SK-N-SH (cell line): ENCODE data around the gene NUP43. TPM values are rescaled to one million over a fixed set of nuclear protein-coding genes. Genes with fewer than 3 reads are reported as not detected.

Source experiments
- CTCF ChIA-PET: fragments of 300-600, 350-600 bp; formaldehyde crosslinking; extraction: SDS; loops from one replicate; lab custom pipeline; 2021; lab: Yijun Ruan, JAX
- POLR2A ChIA-PET: fragments of 350-600 bp; sonication (Branson Sonifier 250); formaldehyde crosslinking; extraction: SDS; loops from one replicate; lab custom pipeline; 2020; ENCODE audit warnings: antibody characterized with exemption, inconsistent platforms; lab: Yijun Ruan, JAX
- DNase-seq: peaks from one replicate; pipeline ENCODE4 v3.0.0; 2012
- H2AFZ ChIP-seq: fragments of 200-600 bp; sonication (generic); 2 replicates; pipeline ENCODE4 v1.8.1; 2016; ENCODE audit warnings: antibody characterized with exemption, mild to moderate bottlenecking, low read depth
- H3F3A ChIP-seq: fragments of 200-600 bp; sonication (generic); replicated peaks from 2 replicates; pipeline ENCODE3; 2016; ENCODE audit warnings: antibody characterized with exemption, mild to moderate bottlenecking; ENCODE audit not compliant: insufficient read depth
- H3K27ac ChIP-seq, 2 experiments: fragments of 200-500 bp in 1 of 2; fragments of 200-600 bp in 1 of 2; sonication (Bioruptor generic) in 1 of 2; sonication (generic), shearing (Covaris generic) in 1 of 2; 2 replicates each; pipeline versions ENCODE4 v1.5.1 to v1.6.1; 2014 to 2016; ENCODE audit warnings: low read depth in 2 of 2, inconsistent platforms in 1 of 2, low read length in 1 of 2, mild to moderate bottlenecking in 1 of 2, mixed read lengths in 1 of 2
- H3K27me3 ChIP-seq: fragments of 200-600 bp; sonication (generic), shearing (Covaris generic); 2 replicates; pipeline ENCODE4 v1.6.1; 2016; ENCODE audit warnings: mixed run types; ENCODE audit not compliant: insufficient read depth
- H3K36me3 ChIP-seq, 2 experiments: fragments of 200-500 bp in 1 of 2; fragments of 200-600 bp in 1 of 2; sonication (Bioruptor generic) in 1 of 2; sonication (generic) in 1 of 2; replicated peaks in 1 of 2; 2 replicates each; pipeline versions ENCODE3 to v1.5.1; 2014 to 2016; ENCODE audit warnings: low read length in 1 of 2, mild to moderate bottlenecking in 1 of 2; ENCODE audit not compliant: insufficient read depth in 2 of 2, control insufficient read depth in 1 of 2
- H3K4me1 ChIP-seq, 2 experiments: fragments of 200-500 bp in 1 of 2; fragments of 200-600 bp in 1 of 2; sonication (Bioruptor generic) in 1 of 2; sonication (generic), shearing (Covaris generic) in 1 of 2; 2 replicates each; pipeline versions ENCODE4 v1.5.1 to v1.6.1; 2014 to 2016; ENCODE audit warnings: low read depth in 1 of 2, low read length in 1 of 2, mixed run types in 1 of 2; ENCODE audit not compliant: insufficient read depth in 2 of 2, control insufficient read depth in 1 of 2
- H3K4me2 ChIP-seq: fragments of 200-600 bp; sonication (generic), shearing (Covaris generic); 2 replicates; pipeline ENCODE4 v1.6.1; 2017; ENCODE audit warnings: mixed run types
- H3K4me3 ChIP-seq, 2 experiments: fragments of 200-500 bp in 1 of 2; fragments of 200-600 bp in 1 of 2; sonication (Bioruptor generic) in 1 of 2; sonication (generic), shearing (Covaris generic) in 1 of 2; 2 replicates each; pipeline versions ENCODE4 v1.5.1 to v1.8.1; 2014 to 2016; ENCODE audit warnings: low read depth in 2 of 2, inconsistent platforms in 1 of 2, low read length in 1 of 2, mild to moderate bottlenecking in 1 of 2, mixed read lengths in 1 of 2, moderate library complexity in 1 of 2
- H3K79me2 ChIP-seq: fragments of 200-600 bp; sonication (generic); 2 replicates; pipeline ENCODE4 v1.8.1; 2017; ENCODE audit warnings: mild to moderate bottlenecking; ENCODE audit not compliant: insufficient read depth
- H3K9ac ChIP-seq: fragments of 200-600 bp; sonication (generic); 2 replicates; pipeline ENCODE4 v1.6.1; 2017; ENCODE audit warnings: mixed run types
- H3K9me2 ChIP-seq: fragments of 200-600 bp; sonication (generic); 2 replicates; pipeline ENCODE4 v1.6.1; 2017; ENCODE audit warnings: mixed run types
- H3K9me3 ChIP-seq: fragments of 200-600 bp; sonication (generic); 2 replicates; pipeline ENCODE4 v1.6.1; 2017; ENCODE audit warnings: mixed run types, mild to moderate bottlenecking, moderate library complexity
- H4K20me1 ChIP-seq: fragments of 200-600 bp; sonication (generic); 2 replicates; pipeline ENCODE4 v1.6.1; 2017; ENCODE audit warnings: mild to moderate bottlenecking, mixed run types; ENCODE audit not compliant: insufficient read depth
- FOXJ3 ChIP-seq: sonication (generic); formaldehyde crosslinking; IDR thresholded peaks from 2 replicates; pipeline ENCODE4 v1.5.1; 2020; ENCODE audit warnings: mild to moderate bottlenecking, missing genetic modification reagents
- GABPA ChIP-seq: IDR thresholded peaks from 2 replicates; pipeline ENCODE4 v1.4.0; 2012; ENCODE audit warnings: low read depth, mild to moderate bottlenecking
- MAX ChIP-seq: IDR thresholded peaks from 2 replicates; pipeline ENCODE4 v1.4.0; 2012; ENCODE audit warnings: low read depth
- MXI1 ChIP-seq: IDR thresholded peaks from 2 replicates; pipeline ENCODE4 v1.6.1; 2012; ENCODE audit warnings: mild to moderate bottlenecking, low read depth, low read length, improper control_type of control experiment
- PBX3 ChIP-seq: IDR thresholded peaks from 2 replicates; pipeline ENCODE4; 2012
- POLR2AphosphoS5 ChIP-seq: IDR thresholded peaks from 2 replicates; pipeline ENCODE4 v1.6.1; 2012; ENCODE audit warnings: low read depth, low read length
- RCOR1 ChIP-seq: fragments of 150-350 bp; IDR thresholded peaks from 2 replicates; pipeline ENCODE4 v1.6.1; 2017; ENCODE audit warnings: antibody characterized with exemption, low read length
- SMC3 ChIP-seq: IDR thresholded peaks from 2 replicates; pipeline ENCODE4 v1.6.1; 2012; ENCODE audit warnings: low read depth, low read length, improper control_type of control experiment
- TCF12 ChIP-seq: IDR thresholded peaks from 2 replicates; pipeline ENCODE4 v1.4.0; 2012
- TEAD4 ChIP-seq: IDR thresholded peaks from 2 replicates; pipeline ENCODE4 v1.4.0; 2012; ENCODE audit warnings: mild to moderate bottlenecking, borderline replicate concordance; ENCODE audit not compliant: insufficient read depth
- WGBS: methylation state at CpG from one replicate; pipeline ENCODE4 v1.1.6; 2017; ENCODE audit warnings: low lambda C conversion rate; 5-methylcytosine and 5-hydroxymethylcytosine counted together
- polyA plus RNA-seq, 3 experiments: library from polyadenylated mRNA; depleted of rRNA; stranded (reverse); fragments of >200 nt; gene quantifications; 2 replicates each; pipeline ENCODE4 v1.2.3, GENCODE V29; 2012

Gene NUP43
- polyA plus RNA-seq, 1 of the 3 experiments (the other 2 are of a cell fraction) = 10.1 TPM

GRCh38 chr6:149698175-149698574, 48.2 kb downstream of the NUP43 start:
- Histone ChIP-seq H3K9me2 (no peaks in the 10 kb centered on the region), H3K9me3 (no peaks in the 10 kb centered on the region), H3K27me3 (no peaks in the 10 kb centered on the region), H3K4me3 (no peak overlapping the region), H3K27ac (no peak overlapping the region), H2AFZ (no peak overlapping the region), H3K9ac (no peak overlapping the region), H4K20me1 (peaks cover 21% of the 10 kb centered on the region), H3F3A (peaks cover 4% of the 10 kb centered on the region), H3K36me3 (peaks cover 15 to 41% of the 10 kb centered on the region in 2 experiments), H3K4me1 (no peaks in the 10 kb centered on the region), H3K4me2 (no peak overlapping the region), H3K79me2 (peaks cover 100% of the 10 kb centered on the region)
- 100% methylated on average over 2 of the region's 2 CpGs for WGBS
- ChIA-PET CTCF (no interaction called here), POLR2A (no interaction called here)
- no peak for DNase-seq
- no peak for TF ChIP-seq GABPA
- TF ChIP-seq MXI1 = no peak

- DNase-seq = no peak
- CTCF ChIA-PET = no interaction called here
- Histone ChIP-seq H4K20me1 (peaks cover 18% of the 10 kb centered on the region), H3K4me2 (no peak overlapping the region), H3K36me3 (peaks cover 15 to 49% of the 10 kb centered on the region in 2 experiments), H3K9ac (no peak overlapping the region), H3K4me3 (no peak overlapping the region), H3K79me2 (peaks cover 97% of the 10 kb centered on the region), H3F3A (peaks cover under 1% of the 10 kb centered on the region), H3K9me3 (no peaks in the 10 kb centered on the region), H3K27ac (no peak overlapping the region), H2AFZ (no peak overlapping the region), H3K4me1 (no peaks in the 10 kb centered on the region), H3K9me2 (no peaks in the 10 kb centered on the region), H3K27me3 (no peaks in the 10 kb centered on the region)
- TF ChIP-seq RCOR1 = no peak
- no peak for TF ChIP-seq TEAD4
- peak; percentile 4; the same call in 1 of the 2 replicates for TF ChIP-seq PBX3
- no peak for TF ChIP-seq POLR2AphosphoS5
- TF ChIP-seq FOXJ3 (CRISPR knock-in tag) = no peak
- 67% methylated on average over 1 of the region's 1 CpG for WGBS
- POLR2A ChIA-PET = no interaction called here
Measured at GRCh38 chr6:149696901-149697300, 49.4 kb downstream of the NUP43 start.

GRCh38 chr6:149694921-149695320, 51.4 kb downstream of the NUP43 start:
- H3K36me3 ChIP-seq = peaks cover 9 to 39% of the 10 kb centered on the region in 2 experiments
- 76% methylated on average over 2 of the region's 2 CpGs for WGBS
- no peak for DNase-seq
- ChIA-PET CTCF (no interaction called here), POLR2A (no interaction called here)
- H4K20me1 ChIP-seq = peaks cover 18% of the 10 kb centered on the region
- H3K4me3 ChIP-seq = no peak overlapping the region
- H3K9me3 ChIP-seq = no peaks in the 10 kb centered on the region
- H3K4me1 ChIP-seq = no peaks in the 10 kb centered on the region
- H3K4me2 ChIP-seq = no peak overlapping the region
- peaks cover 85% of the 10 kb centered on the region for H3K79me2 ChIP-seq
- H3K9ac ChIP-seq = no peak overlapping the region
- no peaks in the 10 kb centered on the region for H3F3A ChIP-seq
- no peaks in the 10 kb centered on the region for H3K27me3 ChIP-seq
- H3K27ac ChIP-seq = no peak overlapping the region
- TF ChIP-seq MAX (no peak), PBX3 (no peak), TCF12 (no peak), SMC3 (no peak)
- H3K9me2 ChIP-seq = no peaks in the 10 kb centered on the region
- H2AFZ ChIP-seq = no peak overlapping the region
